PC-3 (cell line): ENCODE results near the gene TCP11. TPM values are rescaled to one million over a fixed set of nuclear protein-coding genes. Genes with fewer than 3 reads are reported as not detected.

Source experiments
- ATAC-seq: fragments of 200-7000 bp; cut with Tn5 transposase; 2 replicates; pipeline ENCODE4 v1.9.1; 2020; ENCODE audit warnings: mild to moderate bottlenecking, moderate library complexity
- BruUV-seq: library from RNA; stranded (reverse); fragments of 400-500 nt; replicated peaks from 2 replicates; lab custom pipeline; 2021; lab: Mats Ljungman, UMichigan
- CTCF ChIA-PET: fragments of 300-600 bp; sonication (Branson Sonifier 250); formaldehyde crosslinking; loops from one replicate; lab custom pipeline; 2022; ENCODE audit warnings: antibody characterized with exemption; lab: Charles Lee
- POLR2A ChIA-PET: fragments of 300-600 bp; sonication (Branson Sonifier 250); formaldehyde crosslinking; loops from one replicate; lab custom pipeline; 2022; ENCODE audit warnings: antibody characterized with exemption; ENCODE audit not compliant: unreplicated experiment; lab: Charles Lee
- DNase-seq: peaks from one replicate; pipeline ENCODE4 v3.0.0-alpha.2; 2015
- H2AFZ ChIP-seq: fragments of 300-600 bp; sonication (generic); 2 replicates; pipeline ENCODE4 v1.6.0; 2016; ENCODE audit warnings: antibody characterized with exemption, low read length
- H3F3A ChIP-seq: fragments of 300-600 bp; sonication (generic); one replicate; pipeline ENCODE4 v1.6.0; 2017; ENCODE audit warnings: antibody characterized with exemption, low read length, control low read depth, mild to moderate bottlenecking; ENCODE audit not compliant: unreplicated experiment
- H3K27ac ChIP-seq: fragments of 300-600 bp; sonication (generic); 2 replicates; pipeline ENCODE4 v1.5.1; 2016; ENCODE audit warnings: mild to moderate bottlenecking, low read length
- H3K27me3 ChIP-seq: fragments of 300-600 bp; sonication (generic); 2 replicates; pipeline ENCODE4 v1.6.1; 2016; ENCODE audit warnings: low read length, mixed read lengths
- H3K36me3 ChIP-seq: fragments of 300-600 bp; sonication (generic); 2 replicates; pipeline ENCODE4 v1.6.1; 2016; ENCODE audit warnings: low read depth, mixed run types, low read length, mixed read lengths
- H3K4me1 ChIP-seq: fragments of 300-600 bp; sonication (generic); 2 replicates; pipeline ENCODE4 v1.5.1; 2016; ENCODE audit warnings: low read length; ENCODE audit not compliant: insufficient read depth
- H3K4me2 ChIP-seq: fragments of 300-600 bp; sonication (generic); 2 replicates; pipeline ENCODE4 v1.6.0; 2016; ENCODE audit warnings: low read length
- H3K4me3 ChIP-seq: fragments of 300-600 bp; sonication (generic); 2 replicates; pipeline ENCODE4 v1.5.1; 2016; ENCODE audit warnings: mild to moderate bottlenecking, low read length, mixed read lengths
- H3K79me2 ChIP-seq: fragments of 300-600 bp; sonication (generic); 2 replicates; pipeline ENCODE4 v1.6.1; 2017; ENCODE audit warnings: low read length, mixed read lengths
- H3K9ac ChIP-seq: fragments of 300-600 bp; sonication (generic); 2 replicates; pipeline ENCODE4 v1.6.0; 2016; ENCODE audit warnings: mild to moderate bottlenecking, low read length
- H3K9me2 ChIP-seq: fragments of 300-600 bp; sonication (generic); replicated peaks from 2 replicates; pipeline ENCODE4 v1.6.1; 2016; ENCODE audit warnings: mixed run types, low read length, mixed read lengths
- H3K9me3 ChIP-seq: fragments of 300-600 bp; sonication (generic); 2 replicates; pipeline ENCODE4 v1.6.1; 2016; ENCODE audit warnings: low read length, mixed read lengths
- H4K20me1 ChIP-seq: fragments of 300-600 bp; sonication (generic); 2 replicates; pipeline ENCODE4 v1.6.1; 2016; ENCODE audit warnings: low read length, mixed read lengths
- EZH2 ChIP-seq: fragments of 300-600 bp; sonication (generic); IDR thresholded peaks from one replicate; pipeline ENCODE4 v1.6.1; 2017; ENCODE audit warnings: antibody characterized with exemption, mild to moderate bottlenecking, low read length; ENCODE audit not compliant: unreplicated experiment
- EZH2phosphoT487 ChIP-seq: fragments of 300-600 bp; sonication (generic); IDR thresholded peaks from 2 replicates; pipeline ENCODE4 v1.6.1; 2018; ENCODE audit warnings: mild to moderate bottlenecking, antibody characterized with exemption, low read length, borderline replicate concordance
- intact Hi-C: fragments of 100-400 bp; cut with micrococcal nuclease; formaldehyde crosslinking; loops from 2 replicates; pipeline ENCODE4 v1.9.0; 2023
- total RNA-seq: library from RNA; depleted of rRNA; stranded (reverse); fragments of >200 nt; gene quantifications from 2 replicates; pipeline ENCODE4 v1.2.3, GENCODE V29; 2014
- TF ChIP-seq, protein P1 (sequence below): fragments of 300-600 bp; sonication (generic); conservative IDR thresholded peaks from 2 replicates; pipeline ENCODE4 v1.5.1; 2017; ENCODE audit warnings: antibody characterized with exemption, low read depth, mild to moderate bottlenecking, low read length

TCP11 gene
- total RNA-seq, 1 experiment from 2014 or later = 1.3 TPM

DNA sequence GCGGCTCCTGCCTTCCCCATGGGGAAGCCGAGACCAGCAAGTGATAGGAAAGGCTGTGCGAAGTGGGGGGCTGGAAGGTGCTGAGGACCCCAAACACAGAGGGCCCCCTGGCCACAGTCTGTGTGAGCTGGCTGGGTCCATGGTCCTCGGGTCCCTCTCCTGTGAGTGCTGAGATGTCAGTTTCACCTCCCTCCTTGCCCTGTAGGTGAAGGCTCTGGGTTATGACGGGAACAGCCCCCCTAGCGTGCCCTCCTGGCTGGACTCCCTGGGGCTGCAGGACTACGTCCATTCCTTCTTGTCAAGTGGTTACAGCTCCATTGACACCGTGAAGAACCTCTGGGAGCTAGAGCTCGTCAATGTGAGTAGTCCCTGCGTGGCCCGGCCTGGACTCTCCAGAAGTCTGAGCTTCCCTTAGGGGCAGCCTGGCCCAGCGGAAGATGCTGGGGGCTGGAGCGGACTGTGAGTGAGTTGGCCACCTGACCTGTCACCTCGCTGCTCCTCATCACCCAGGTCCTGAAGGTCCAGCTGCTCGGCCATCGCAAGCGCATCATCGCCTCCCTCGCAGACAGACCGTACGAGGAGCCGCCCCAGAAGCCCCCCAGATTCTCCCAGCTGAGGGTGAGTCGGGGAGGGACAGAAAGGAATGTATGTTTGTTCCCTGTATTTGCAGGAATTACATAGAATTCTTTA is 61.7 kb downstream of the TCP11 start:
- BruUV-seq = no TSS peak
- Histone ChIP-seq H3K9me3 (no peaks in the 10 kb centered on the region), H3K4me2 (no peak overlapping the region), H3K9ac (no peak overlapping the region), H3F3A (no peaks in the 10 kb centered on the region), H3K4me1 (no peaks in the 10 kb centered on the region), H3K27ac (no peak overlapping the region), H3K36me3 (0 out of 2 replicates have a peak, but pooled peaks cover 4% of the 10 kb centered on the region), H3K27me3 (no peaks in the 10 kb centered on the region), H4K20me1 (no peaks in the 10 kb centered on the region), H3K9me2 (no peaks in the 10 kb centered on the region), H2AFZ (no peak overlapping the region), H3K4me3 (no peak overlapping the region), H3K79me2 (no peaks in the 10 kb centered on the region)
- DNase-seq (no peak), ATAC-seq (no peak)
- intact Hi-C loops = no loop called here
- POLR2A ChIA-PET = no interaction called here
- no peak for TF ChIP-seq EZH2
- TF ChIP-seq, protein P1, sequence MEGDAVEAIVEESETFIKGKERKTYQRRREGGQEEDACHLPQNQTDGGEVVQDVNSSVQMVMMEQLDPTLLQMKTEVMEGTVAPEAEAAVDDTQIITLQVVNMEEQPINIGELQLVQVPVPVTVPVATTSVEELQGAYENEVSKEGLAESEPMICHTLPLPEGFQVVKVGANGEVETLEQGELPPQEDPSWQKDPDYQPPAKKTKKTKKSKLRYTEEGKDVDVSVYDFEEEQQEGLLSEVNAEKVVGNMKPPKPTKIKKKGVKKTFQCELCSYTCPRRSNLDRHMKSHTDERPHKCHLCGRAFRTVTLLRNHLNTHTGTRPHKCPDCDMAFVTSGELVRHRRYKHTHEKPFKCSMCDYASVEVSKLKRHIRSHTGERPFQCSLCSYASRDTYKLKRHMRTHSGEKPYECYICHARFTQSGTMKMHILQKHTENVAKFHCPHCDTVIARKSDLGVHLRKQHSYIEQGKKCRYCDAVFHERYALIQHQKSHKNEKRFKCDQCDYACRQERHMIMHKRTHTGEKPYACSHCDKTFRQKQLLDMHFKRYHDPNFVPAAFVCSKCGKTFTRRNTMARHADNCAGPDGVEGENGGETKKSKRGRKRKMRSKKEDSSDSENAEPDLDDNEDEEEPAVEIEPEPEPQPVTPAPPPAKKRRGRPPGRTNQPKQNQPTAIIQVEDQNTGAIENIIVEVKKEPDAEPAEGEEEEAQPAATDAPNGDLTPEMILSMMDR = no peak
- TF ChIP-seq EZH2phosphoT487 = no peak
- CTCF ChIA-PET = interaction anchor here (0.6 kb wide), 1 partner anchor 9 kb away, joined by 3 read pairs; no protein-coding TSS in a partner anchor

DNA sequence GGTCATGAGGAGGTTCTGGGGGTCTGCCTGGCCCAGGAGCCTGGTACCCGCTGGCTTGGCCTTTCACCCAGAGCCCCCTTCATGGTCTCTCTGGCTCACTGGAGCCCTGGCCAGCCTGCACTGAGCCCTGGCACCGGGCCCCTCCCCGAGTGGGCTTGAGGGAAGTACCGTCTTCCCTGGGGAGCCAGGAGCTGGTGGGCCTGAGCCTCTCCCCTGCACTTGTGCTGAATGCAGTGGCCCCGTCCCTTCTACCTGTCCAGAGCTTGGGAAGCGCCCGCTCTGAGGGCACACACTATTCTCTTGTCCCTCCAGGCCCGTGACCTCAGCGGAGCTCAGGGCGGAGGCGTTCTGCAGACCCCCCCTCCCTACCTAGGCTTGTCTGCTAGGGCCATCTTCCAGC is 62.2 kb downstream of the TCP11 start:
- Histone ChIP-seq H3K9ac (no peak overlapping the region), H3K4me1 (no peaks in the 10 kb centered on the region), H3K36me3 (0 out of 2 replicates have a peak, but pooled peaks cover 4% of the 10 kb centered on the region), H2AFZ (no peak overlapping the region), H4K20me1 (no peaks in the 10 kb centered on the region), H3K27me3 (no peaks in the 10 kb centered on the region), H3K79me2 (no peaks in the 10 kb centered on the region), H3K27ac (no peak overlapping the region), H3K9me3 (no peaks in the 10 kb centered on the region), H3K9me2 (no peaks in the 10 kb centered on the region), H3F3A (no peaks in the 10 kb centered on the region), H3K4me3 (no peak overlapping the region), H3K4me2 (no peak overlapping the region)
- ChIA-PET CTCF (no interaction called here), POLR2A (no interaction called here)
- TF ChIP-seq EZH2 = no peak
- no peak for TF ChIP-seq EZH2phosphoT487
- TF ChIP-seq, protein P1 = no peak
- BruUV-seq = no TSS peak
- DNase-seq (no peak), ATAC-seq (no peak)
- intact Hi-C loops = no loop called here

DNA sequence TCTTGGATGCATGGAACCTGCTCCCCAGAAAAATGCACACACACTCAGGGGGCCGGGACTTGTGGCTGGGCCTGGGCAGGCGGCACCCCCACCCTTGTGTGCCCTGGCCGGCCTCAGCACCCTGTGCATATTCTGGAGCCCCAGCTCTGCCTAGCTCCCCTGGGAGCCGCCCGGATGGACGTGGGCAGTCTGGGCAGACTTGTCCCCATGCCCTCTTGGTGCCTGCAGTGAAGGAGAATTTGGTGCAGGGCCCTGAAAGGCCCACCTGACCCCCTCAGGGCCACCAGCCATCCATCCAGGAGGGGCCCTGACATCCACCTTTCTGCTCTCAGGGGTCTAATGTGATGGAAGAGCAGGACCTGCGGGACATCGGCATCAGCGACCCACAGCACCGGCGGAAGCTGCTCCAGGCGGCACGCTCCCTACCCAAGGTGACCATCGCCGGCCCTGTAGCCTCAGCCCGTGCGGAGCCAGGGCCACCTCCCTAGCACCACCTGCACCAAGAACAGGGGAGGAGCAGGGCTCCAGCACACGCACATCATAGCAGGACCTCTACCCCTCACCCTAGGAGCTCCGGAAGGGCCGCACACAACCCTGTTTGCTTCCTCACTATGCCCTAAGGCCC is 62.8 kb downstream of the TCP11 start:
- POLR2A ChIA-PET = no interaction called here
- H3K9ac ChIP-seq = no peak overlapping the region
- no peak for DNase-seq
- H3K27me3 ChIP-seq = no peaks in the 10 kb centered on the region
- no peak overlapping the region for H3K4me3 ChIP-seq
- no peaks in the 10 kb centered on the region for H3K9me2 ChIP-seq
- intact Hi-C loops = no loop called here
- BruUV-seq = no TSS peak
- no peaks in the 10 kb centered on the region for H3F3A ChIP-seq
- no peak overlapping the region for H2AFZ ChIP-seq
- H3K4me1 ChIP-seq = no peaks in the 10 kb centered on the region
- no peaks in the 10 kb centered on the region for H3K9me3 ChIP-seq
- H3K4me2 ChIP-seq = no peak overlapping the region
- H3K27ac ChIP-seq = no peak overlapping the region
- ATAC-seq = no peak
- H3K79me2 ChIP-seq = no peaks in the 10 kb centered on the region
- CTCF ChIA-PET = no interaction called here
- H4K20me1 ChIP-seq = no peaks in the 10 kb centered on the region
- H3K36me3 ChIP-seq = no peaks in the 10 kb centered on the region
- TF ChIP-seq EZH2 (no peak), EZH2phosphoT487 (no peak)
- TF ChIP-seq, protein P1 = no peak
